Left renal cortex interstitium (tissue), 4 donors: ENCODE data around the gene MBD6. TPM values are rescaled to one million over a fixed set of nuclear protein-coding genes. Genes with fewer than 3 reads are reported as not detected.

Experiments
- DNase-seq, 4 donors: peaks; one replicate each; pipeline ENCODE4 v3.0.0-alpha.2; 2013; ENCODE audit warnings: low read depth in 4 of 4, low spot score in 2 of 4, missing footprints in 1 of 4
- polyA plus RNA-seq, 4 donors: library from polyadenylated mRNA; unstranded; fragments of 120-200 nt; gene quantifications; one replicate each; pipeline ENCODE4 v1.2.1, GENCODE V29; 2013; ENCODE audit not compliant: insufficient read length in 4 of 4

Gene MBD6
- polyA plus RNA-seq, 4 donors, result 38.4 to 98.6 (median 75.0) TPM

DNA sequence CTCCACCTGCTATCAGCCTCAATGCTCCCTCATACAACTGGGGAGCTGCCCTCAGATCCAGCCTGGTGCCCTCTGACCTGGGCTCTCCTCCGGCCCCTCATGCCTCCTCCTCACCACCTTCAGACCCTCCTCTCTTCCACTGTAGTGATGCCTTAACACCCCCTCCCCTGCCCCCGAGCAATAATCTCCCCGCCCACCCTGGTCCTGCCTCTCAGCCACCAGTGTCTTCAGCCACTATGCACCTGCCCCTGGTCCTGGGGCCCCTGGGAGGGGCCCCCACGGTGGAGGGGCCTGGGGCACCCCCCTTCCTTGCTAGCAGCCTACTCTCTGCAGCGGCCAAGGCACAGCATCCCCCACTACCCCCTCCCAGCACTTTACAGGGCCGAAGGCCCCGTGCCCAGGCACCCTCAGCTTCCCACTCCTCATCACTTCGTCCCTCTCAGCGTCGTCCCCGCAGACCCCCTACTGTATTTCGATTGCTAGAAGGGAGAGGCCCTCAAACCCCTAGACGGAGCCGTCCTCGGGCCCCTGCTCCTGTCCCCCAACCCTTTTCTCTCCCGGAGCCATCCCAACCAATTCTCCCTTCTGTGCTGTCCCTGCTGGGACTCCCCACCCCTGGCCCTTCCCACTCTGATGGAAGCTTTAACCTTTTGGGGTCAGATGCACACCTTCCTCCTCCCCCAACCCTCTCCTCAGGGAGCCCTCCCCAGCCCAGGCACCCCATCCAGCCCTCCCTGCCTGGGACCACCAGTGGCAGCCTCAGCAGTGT, 3.2 kb downstream of the MBD6 start:
- no peak for DNase-seq

DNA sequence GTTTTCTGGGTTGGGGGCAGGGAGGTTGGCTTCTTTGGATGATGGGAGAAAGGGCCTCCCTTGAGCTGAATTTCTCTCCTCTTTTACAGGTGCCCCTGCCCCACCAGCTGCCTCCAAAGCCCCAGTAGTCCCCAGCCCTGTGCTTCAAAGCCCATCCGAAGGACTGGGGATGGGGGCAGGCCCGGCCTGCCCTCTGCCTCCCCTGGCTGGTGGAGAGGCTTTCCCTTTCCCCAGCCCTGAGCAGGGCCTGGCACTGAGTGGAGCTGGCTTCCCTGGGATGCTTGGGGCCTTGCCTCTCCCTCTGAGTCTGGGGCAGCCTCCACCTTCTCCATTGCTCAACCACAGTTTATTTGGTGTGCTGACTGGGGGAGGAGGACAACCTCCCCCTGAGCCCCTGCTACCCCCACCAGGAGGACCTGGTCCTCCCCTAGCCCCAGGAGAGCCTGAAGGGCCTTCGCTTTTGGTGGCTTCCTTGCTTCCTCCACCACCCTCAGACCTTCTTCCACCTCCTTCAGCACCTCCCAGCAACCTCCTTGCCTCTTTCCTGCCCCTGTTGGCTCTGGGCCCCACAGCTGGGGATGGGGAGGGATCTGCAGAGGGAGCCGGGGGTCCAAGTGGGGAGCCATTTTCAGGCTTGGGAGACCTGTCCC, 4.0 kb downstream of the MBD6 start:
- no peak for DNase-seq

DNA sequence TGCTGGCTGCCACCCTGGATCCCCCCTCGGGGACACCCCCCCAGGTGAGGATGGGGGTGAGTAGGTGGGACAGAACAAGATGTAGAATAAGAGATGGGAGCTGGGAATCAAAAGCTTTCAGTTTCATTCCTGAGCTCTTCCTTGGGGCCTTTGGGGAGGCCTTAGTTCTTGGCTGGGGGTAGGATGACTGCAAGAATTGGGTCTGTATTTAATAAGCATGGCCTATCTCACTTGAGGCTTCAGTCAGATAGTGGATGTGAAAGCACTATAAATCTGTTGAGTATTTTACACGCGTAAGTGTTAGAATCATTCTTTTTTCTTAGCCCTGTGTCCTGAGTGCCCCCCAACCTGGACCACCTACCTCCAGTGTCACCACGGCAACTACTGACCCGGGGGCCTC, 4.6 kb downstream of the MBD6 start:
- no peak for DNase-seq

DNA sequence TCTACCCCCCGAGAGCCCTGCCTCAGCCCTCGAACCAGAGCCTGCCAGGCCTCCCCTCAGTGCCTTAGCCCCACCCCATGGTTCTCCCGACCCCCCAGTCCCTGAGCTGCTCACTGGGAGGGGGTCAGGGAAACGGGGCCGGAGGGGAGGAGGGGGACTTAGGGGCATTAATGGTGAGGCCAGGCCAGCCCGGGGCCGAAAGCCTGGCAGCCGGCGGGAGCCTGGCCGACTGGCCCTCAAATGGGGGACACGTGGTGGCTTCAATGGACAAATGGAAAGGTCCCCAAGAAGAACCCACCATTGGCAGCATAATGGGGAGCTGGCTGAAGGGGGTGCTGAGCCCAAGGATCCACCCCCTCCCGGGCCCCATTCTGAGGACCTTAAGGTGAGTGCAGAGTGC, 5.6 kb downstream of the MBD6 start:
- no peak for DNase-seq

DNA sequence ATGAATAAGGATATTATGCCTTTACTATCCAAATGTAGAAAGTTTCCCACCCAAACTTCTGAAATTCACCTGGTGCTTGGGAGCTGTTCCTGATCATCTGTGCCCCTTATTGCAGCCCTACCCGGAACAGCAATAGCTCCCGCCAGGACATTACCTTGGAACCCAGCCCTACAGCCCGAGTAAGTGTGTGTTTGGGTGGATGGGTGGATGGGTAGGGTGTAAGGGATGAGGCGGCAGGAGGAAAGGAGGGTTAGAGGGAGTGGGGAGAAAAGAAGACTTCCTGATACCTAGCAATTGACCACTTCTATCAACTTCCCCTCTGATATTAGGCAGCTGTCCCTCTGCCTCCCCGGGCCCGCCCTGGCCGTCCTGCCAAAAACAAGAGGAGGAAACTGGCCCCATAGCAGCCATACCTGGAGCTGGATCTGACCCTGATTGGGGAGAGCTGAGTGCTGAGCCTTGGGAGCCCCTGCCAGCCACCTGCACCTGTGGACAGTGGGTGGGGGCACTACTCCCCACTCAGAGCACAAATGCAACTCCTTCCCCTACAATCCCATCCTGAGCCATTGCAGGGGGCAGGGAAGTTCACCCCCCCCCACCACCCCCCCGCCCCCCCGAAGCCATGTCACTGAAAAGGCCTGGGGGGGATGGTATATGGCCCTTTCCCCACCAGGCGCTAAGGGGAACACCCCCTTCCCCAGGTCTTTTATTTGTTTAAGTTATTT, 6.4 kb downstream of the MBD6 start:
- no peak for DNase-seq

DNA sequence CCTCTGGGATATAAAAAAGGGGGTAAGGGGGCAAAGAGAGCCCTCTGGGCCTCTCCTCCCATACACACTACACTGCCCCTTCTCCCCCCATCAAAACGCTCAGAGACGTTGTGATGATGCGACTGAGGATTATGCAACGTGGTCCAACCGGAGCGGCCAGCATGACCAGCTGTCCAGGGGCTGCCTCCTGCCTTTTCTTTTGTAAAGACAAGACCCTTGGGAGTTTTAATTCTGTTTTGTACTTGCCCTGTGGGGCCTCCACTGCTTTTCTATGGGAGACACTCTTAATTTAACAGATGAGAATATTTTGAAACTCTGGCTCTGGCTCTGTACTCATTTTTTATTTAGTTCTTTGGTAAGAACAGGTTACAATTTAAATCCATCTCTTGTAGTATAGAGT, 7.2 kb downstream of the MBD6 start:
- DNase-seq, result no peak

DNA sequence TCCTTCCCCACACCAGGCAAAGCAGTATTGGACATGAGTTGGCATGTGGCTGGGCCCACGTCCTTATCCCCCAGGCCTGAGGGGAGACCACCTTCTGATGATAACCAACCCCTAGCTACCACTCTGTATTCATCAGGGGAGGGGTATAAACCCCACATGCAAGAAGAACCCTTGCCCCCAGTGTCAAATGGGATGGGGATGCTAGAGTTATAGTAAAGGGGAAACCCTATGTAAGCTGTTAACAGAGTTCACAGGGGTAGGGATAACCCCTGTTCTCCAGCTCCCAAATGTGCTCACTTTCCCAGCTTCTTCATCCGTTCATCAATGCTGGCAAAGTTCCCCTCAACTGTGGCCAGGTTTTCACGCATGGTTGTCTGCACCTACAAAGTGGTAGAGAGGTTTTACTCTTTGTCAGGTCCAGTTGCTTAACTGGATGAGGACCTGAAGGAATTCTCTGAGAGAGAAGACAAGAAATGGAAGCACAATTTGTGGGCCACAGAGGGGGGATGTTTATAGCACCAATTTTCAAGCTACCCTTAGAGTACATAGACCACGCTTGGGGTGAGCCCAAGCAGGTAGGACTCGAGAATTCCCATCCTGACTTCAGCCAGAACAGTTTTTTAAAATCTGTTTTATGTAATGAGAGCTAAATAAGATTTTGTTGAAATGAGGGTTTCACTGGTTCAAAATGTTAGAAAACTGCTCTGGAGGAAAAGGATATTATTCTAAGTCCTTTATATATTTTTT, 7.9 kb downstream of the MBD6 start:
- no peak for DNase-seq

DNA sequence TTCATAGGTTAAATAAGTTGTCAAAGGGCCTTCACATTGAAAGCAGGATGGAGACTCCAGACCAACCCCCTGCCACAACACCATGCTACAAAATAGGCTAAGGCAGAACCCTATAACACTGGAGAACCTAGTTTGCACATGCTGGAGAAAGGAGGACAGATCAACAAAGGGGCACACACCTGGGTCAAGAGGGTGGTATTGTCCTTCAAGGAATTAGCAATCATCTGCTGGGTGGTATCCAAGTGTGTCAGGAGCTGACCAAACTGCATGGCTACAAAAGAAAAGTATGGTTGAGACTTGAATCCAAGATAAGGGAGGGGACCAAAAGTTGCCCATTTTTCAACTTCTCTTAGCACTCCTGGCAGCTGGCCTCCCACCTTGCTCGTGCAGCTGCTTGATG, 9.2 kb downstream of the MBD6 start:
- DNase-seq, result no peak

DNA sequence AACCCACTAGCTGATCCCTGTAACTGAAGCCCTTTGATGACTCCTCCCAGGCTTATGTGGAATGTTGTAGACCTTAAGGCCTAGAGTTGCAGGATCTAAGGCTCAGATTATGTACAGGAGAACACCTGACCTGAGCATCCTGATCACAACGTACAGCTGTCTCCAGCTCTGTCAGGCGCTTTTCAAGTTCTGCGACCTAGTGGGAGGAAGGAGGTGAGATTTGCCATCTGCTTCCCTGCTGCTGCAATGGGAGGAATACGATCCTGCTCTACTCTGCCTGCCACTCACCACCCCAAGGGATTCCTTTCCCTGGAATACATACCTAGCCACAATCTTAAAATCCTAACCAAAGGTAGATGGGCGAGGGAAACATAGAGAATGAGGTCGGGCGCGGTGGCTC, 10.5 kb downstream of the MBD6 start:
- DNase-seq, result no peak

DNA sequence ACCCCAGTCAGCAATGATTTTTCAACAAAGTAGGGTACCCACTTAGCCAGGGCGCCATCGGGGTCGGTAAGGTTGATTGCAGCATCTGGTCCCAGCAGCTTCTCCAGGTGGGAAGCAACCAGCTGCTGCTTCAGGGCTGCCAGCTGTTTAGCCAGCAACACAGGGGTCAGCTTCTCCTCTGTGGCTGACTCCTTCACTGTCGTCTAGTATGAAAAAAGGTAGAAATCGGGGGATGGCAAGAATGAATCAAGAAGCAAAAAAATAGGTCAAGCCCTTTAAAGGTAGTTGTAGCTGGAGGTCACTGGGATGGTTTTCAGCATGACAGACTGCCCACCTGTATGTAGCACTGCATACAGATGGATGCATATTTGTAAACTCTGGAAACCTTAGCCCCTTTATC, 11.6 kb downstream of the MBD6 start:
- DNase-seq, result no peak

DNA sequence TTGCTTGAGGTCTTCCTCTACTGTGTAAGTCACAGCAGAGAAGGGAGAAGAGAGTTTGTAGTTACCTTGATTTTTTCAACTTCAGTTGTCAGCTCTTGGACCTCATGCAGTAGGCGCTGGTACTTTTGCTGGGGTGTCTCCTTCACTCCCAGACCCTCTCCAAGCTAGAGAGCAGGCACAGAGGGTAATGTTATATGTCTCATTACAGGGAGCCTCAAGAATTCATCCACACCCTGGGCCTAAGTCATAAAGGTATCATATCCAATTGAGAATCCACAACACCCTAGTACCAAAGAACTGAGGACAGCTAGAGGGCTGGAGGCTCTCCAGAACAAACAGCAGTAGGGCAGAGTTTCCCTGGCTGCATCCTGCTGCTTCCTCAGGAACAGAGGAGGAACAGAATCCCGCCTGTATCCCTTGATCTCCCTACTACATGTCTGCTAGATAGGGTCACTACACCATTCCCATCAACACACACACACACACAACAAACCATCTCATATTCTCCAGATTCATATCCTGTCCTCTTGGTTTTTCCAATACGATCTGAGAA, 12.4 kb downstream of the MBD6 start:
- no peak for DNase-seq

DNA sequence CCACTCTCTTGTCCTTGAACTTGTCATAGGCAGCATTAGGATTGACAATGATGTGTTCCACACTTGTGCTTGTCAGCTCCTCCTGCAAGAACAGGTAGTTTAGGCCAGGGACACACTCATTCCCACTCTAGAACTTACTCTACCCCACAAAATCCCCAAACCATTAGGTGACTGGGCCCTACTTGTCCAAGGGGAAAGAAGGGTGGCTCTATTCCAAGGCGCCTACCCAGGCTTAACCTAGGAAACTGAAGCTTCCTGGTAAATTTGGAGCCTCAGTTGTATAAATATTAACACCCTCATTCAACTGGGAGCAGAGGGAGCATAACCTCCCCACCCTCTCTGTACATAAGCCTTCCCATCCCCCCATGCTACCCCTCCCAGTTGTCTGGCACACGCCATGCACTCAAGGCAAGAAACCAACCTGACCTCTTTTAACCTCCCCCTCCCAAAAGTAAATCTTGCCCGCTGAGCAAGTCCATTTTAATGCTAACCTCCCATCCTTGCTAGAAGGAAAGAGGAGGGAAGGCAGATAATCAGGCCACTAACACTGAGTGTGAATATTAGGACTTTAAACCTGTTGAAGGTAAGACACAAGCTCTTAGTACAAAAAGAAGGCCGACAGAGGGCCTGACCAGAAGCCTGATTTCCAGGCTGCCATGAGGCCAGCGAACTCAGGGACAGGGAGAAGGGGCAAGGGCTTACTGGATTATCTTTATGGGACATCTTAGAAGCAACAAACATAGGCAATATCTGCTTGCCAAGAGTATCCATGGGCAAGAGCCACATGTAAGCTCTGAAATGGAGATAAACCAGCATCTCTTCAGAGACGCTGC, 13.4 kb downstream of the MBD6 start:
- no peak for DNase-seq

DNA sequence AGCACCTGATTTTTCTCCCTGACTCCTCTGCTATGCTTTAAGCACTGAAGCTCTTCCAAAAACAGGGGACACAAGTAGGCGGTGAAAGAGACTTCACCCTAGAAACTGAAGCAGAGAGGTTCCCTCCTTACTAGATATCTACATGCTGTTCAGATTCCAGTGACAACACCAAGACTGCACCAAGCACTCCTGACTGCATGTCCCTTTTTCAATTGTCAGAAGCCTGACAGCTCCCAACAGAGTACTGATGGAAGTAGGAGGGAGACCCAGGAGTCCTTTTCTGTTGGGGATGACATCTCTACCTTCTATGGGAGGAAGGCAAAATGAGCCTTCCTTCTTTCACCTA, 13.9 kb downstream of the MBD6 start:
- no peak for DNase-seq

DNA sequence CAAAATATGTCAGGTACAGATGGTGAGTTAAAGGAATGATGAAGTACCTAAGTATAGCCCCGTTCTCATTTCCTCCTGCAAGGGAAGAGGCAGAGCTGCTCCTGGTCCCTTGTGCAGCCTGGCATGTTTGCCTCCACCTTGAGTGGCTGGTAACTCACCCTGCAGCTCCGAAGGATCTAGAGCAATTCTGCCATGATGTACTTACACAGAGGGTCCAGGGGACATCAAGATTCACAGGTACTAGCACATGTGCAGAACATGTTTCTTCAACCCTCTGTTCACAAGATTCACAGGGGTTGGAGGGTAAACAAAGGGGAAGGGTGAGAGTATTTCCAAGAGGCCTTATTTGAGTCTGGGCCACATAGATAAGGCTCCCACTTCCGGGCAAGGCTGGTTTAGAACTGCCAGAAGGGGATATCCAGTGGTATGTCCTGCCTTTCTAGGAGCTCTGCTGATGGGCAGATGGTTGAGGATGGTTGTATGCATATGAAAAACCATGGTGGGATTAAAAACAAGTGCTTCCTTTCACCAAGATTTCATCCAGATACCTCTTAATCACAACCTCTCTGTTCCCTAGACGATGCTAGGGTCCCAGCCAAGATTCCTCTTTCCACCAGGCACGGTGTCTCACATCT, 16.6 kb downstream of the MBD6 start:
- DNase-seq, result no peak

DNA sequence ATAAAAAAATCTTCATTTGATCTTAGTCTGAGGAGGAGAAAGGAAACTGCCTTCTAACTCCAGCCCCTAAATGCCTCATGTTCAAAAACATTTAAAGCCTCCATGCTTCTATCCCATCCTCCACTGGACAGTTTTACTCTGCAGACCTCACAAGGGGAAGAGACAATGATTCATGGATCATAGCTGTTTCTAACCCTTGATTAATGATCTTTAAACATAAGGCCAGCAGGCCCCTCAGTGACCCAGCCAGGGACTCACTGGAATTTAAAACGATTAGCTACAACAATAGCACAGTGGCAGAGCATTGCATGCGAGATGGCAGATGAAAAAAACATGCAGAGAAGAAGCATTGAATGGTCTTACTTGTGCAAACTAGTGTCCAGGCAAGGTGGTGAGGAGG, 18.4 kb downstream of the MBD6 start:
- DNase-seq, result no peak

DNA sequence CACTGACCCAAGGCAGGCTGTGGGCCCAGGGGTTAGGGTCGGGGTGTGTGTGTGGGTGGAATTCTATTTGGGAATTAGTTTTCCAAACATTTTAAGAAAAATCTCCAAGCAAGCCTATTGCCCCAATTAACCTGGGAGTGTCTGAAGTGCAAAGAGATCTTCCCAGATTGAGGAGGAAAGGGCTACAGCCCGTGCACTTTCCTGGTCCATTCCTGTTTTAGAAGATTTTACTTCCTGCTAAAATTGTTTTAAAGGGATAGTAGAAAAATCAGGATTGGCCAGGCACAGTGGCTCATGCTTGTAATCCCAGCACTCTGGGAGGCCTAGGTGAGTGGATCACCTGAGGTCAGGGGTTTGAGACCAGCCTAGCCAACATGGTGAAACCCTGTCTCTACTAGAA, 19.1 kb downstream of the MBD6 start:
- DNase-seq, result no peak

DNA sequence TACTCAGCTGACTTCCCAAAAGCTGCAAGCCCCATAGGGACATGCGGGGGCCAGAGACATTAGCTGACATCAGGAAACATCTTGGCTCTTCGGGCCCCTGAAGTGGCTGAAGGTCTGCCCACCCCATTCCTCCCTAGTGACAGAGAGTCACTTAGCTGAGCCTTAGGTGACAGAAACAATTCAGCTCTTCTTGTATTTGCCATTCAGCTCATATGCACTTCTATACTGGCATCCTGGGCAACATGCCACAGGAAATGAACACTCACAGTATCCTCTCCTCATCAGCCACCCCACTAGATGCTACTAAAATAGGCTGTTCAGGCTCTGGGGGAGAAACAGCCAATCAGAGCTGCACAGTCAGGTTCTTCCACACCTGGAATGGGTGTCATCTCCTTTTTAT, 21.0 kb downstream of the MBD6 start:
- no peak for DNase-seq

DNA sequence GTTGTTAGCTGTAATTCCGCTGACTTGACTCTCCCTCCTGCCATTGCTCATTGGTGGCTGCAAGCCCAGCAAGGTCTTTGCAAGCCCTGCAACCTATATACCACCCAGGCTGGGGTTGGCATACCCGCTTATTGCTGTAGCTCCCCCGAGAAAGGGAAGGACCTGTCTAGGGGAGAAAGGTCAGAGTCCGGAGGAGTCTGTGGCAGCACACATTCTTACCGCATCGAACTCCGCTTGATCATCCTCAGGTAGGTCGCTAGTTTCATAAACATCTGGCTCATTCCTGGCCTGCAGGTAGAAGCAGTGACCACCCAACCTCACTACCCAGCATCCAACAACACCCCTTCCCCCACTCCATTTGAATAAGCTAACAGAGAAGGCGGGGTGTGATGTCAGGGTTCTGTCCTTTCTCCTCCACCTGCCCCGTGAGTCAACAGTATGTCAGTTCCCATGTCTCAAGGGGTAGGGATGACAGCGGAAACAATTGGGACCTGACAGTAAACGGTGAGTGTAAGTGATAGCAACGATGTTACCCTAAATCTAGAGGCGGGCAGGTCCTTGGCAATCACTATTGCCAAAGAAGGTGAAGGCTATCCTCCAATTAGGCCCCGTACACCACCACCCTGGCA, 23.3 kb downstream of the MBD6 start:
- no peak for DNase-seq
